WTC11 (cell line): ENCODE results near the gene ZKSCAN1. TPM values are rescaled to one million over a fixed set of nuclear protein-coding genes. Genes with fewer than 3 reads are reported as not detected.

ENCODE experiments used
- ATAC-seq: fragments of 200-7000 bp; cut with Tn5 transposase; 2 replicates; pipeline ENCODE4 v1.10.0; 2021; ENCODE audit warnings: mild to moderate bottlenecking, moderate library complexity
- CTCF ChIA-PET: fragments of 300-600 bp; sonication (Branson Sonifier 250); formaldehyde crosslinking; loops from one replicate; lab custom pipeline; 2021; ENCODE audit warnings: antibody characterized with exemption; lab: Charles Lee
- POLR2A ChIA-PET: fragments of 350-600 bp; sonication (Branson Sonifier 250); formaldehyde crosslinking; loops from one replicate; lab custom pipeline; 2021; ENCODE audit warnings: antibody characterized with exemption; lab: Charles Lee
- DNase-seq: peaks from one replicate; pipeline ENCODE4 v3.0.0; 2021; ENCODE audit warnings: low spot score
- H3K27ac Mint-ChIP-seq: 2 replicates; pipeline ENCODE4 v1.8.0; 2021; ENCODE audit warnings: mixed read lengths
- H3K27me3 Mint-ChIP-seq: 2 replicates; pipeline ENCODE4 v1.8.0; 2021; ENCODE audit warnings: low read depth, mild to moderate bottlenecking, moderate library complexity, mixed read lengths
- H3K36me3 Mint-ChIP-seq: 2 replicates; pipeline ENCODE4 v1.8.0; 2021; ENCODE audit warnings: mixed read lengths
- H3K4me1 Mint-ChIP-seq: 2 replicates; pipeline ENCODE4 v1.8.0; 2022; ENCODE audit warnings: mixed read lengths
- H3K4me3 Mint-ChIP-seq: 2 replicates; pipeline ENCODE4 v1.8.0; 2021; ENCODE audit warnings: mild to moderate bottlenecking, moderate library complexity, mixed read lengths
- H3K9me3 Mint-ChIP-seq: 2 replicates; pipeline ENCODE4 v1.8.0; 2021; ENCODE audit warnings: mixed read lengths
- ATF3 ChIP-seq: sonication (generic); formaldehyde crosslinking; conservative IDR thresholded peaks from 2 replicates; pipeline ENCODE4 v1.8.1; 2022; ENCODE audit warnings: mild to moderate bottlenecking, missing genetic modification reagents
- ATF6 ChIP-seq: sonication (generic); formaldehyde crosslinking; IDR thresholded peaks from 2 replicates; pipeline ENCODE4 v1.8.1; 2023; ENCODE audit warnings: mild to moderate bottlenecking, missing genetic modification reagents
- CREB1 ChIP-seq: sonication (generic); formaldehyde crosslinking; IDR thresholded peaks from 2 replicates; pipeline ENCODE4 v1.8.0; 2023; ENCODE audit warnings: mild to moderate bottlenecking, missing genetic modification reagents
- E2F1 ChIP-seq: sonication (generic); formaldehyde crosslinking; IDR thresholded peaks from 2 replicates; pipeline ENCODE4 v1.8.0; 2022; ENCODE audit warnings: mild to moderate bottlenecking, missing genetic modification reagents
- FOXK1 ChIP-seq: sonication (generic); formaldehyde crosslinking; IDR thresholded peaks from 2 replicates; pipeline ENCODE4 v1.8.0; 2022; ENCODE audit warnings: mild to moderate bottlenecking, moderate library complexity, missing genetic modification reagents
- JAZF1 ChIP-seq: fragments of 250-450 bp; sonication (Bioruptor Pico); IDR thresholded peaks from 2 replicates; pipeline ENCODE4 v1.9.0; 2021; ENCODE audit warnings: moderate library complexity, mild to moderate bottlenecking, inconsistent platforms
- JUN ChIP-seq: sonication (generic); formaldehyde crosslinking; IDR thresholded peaks from 2 replicates; pipeline ENCODE4 v1.8.0; 2023; ENCODE audit warnings: mild to moderate bottlenecking, missing genetic modification reagents
- MYBL2 ChIP-seq: sonication (generic); formaldehyde crosslinking; IDR thresholded peaks from 2 replicates; pipeline ENCODE4 v1.8.1; 2023; ENCODE audit warnings: mild to moderate bottlenecking, moderate library complexity, missing genetic modification reagents
- NFE2L1 ChIP-seq: sonication (generic); formaldehyde crosslinking; IDR thresholded peaks from 2 replicates; pipeline ENCODE4 v1.8.1; 2023; ENCODE audit warnings: missing genetic modification reagents
- RORB ChIP-seq: fragments of 250-450 bp; sonication (Bioruptor Pico); IDR thresholded peaks from 2 replicates; pipeline ENCODE4 v1.9.0; 2021; ENCODE audit warnings: mild to moderate bottlenecking
- SOX15 ChIP-seq: fragments of 250-450 bp; sonication (Bioruptor Pico); IDR thresholded peaks from 2 replicates; pipeline ENCODE4 v1.9.0; 2021; ENCODE audit warnings: mild to moderate bottlenecking
- TP53 ChIP-seq: sonication (generic); formaldehyde crosslinking; IDR thresholded peaks from 2 replicates; pipeline ENCODE4 v1.8.1; 2023; ENCODE audit warnings: mild to moderate bottlenecking, missing genetic modification reagents
- USF1 ChIP-seq: sonication (generic); formaldehyde crosslinking; IDR thresholded peaks from 2 replicates; pipeline ENCODE4 v1.8.0; 2022; ENCODE audit warnings: mild to moderate bottlenecking, missing genetic modification reagents
- USF2 ChIP-seq: sonication (generic); formaldehyde crosslinking; IDR thresholded peaks from 2 replicates; pipeline ENCODE4 v1.8.1; 2023; ENCODE audit warnings: mild to moderate bottlenecking, missing genetic modification reagents, moderate library complexity
- ZNF396 ChIP-seq: fragments of 250-450 bp; sonication (Bioruptor Pico); IDR thresholded peaks from 2 replicates; pipeline ENCODE4 v1.8.0; 2021; ENCODE audit warnings: mild to moderate bottlenecking, moderate library complexity, borderline replicate concordance
- ZNF512 ChIP-seq: sonication (generic); formaldehyde crosslinking; IDR thresholded peaks from 2 replicates; pipeline ENCODE4 v1.8.1; 2022; ENCODE audit warnings: missing genetic modification reagents, borderline replicate concordance
- ZNF532 ChIP-seq: fragments of 250-450 bp; sonication (Bioruptor Pico); IDR thresholded peaks from 2 replicates; pipeline ENCODE4 v1.9.0; 2021; ENCODE audit warnings: mild to moderate bottlenecking, borderline replicate concordance
- total RNA-seq: library from RNA; stranded (reverse); gene quantifications from 3 replicates; pipeline ENCODE4 v1.2.3, GENCODE V29; 2021

ZKSCAN1 gene
- total RNA-seq, 1 experiment from 2014 or later, result 46.6 TPM

GRCh38 chr7:100022621-100023020 is 7.2 kb downstream of the ZKSCAN1 start:
- no peak for DNase-seq
- ATAC-seq, result no peak
- ChIA-PET CTCF (interaction anchor here (1.8 kb wide), 1 partner anchor 43 kb away, joined by 5 read pairs; no protein-coding TSS in a partner anchor), POLR2A (interaction anchor here (0.5 kb wide), 1 partner anchor 115 kb away, joined by 3 read pairs; no protein-coding TSS in a partner anchor)
- Mint-ChIP-seq H3K36me3 (peaks cover 44% of the 10 kb centered on the region), H3K4me3 (no peak overlapping the region), H3K27ac (no peak overlapping the region), H3K9me3 (no peaks in the 10 kb centered on the region), H3K4me1 (peaks cover 10% of the 10 kb centered on the region), H3K27me3 (no peaks in the 10 kb centered on the region)
- TF ChIP-seq ATF3 (no peak), JUN (CRISPR knock-in tag) (no peak), ZNF396 (CRISPR knock-in tag) (no peak), USF2 (CRISPR knock-in tag) (no peak), FOXK1 (CRISPR knock-in tag) (no peak), RORB (CRISPR knock-in tag) (no peak), JAZF1 (CRISPR knock-in tag) (no peak), NFE2L1 (CRISPR knock-in tag) (no peak), ZNF532 (no peak), SOX15 (CRISPR knock-in tag) (no peak), MYBL2 (CRISPR knock-in tag) (no peak)
- TF ChIP-seq, all 79 proteins: peak for 0

GRCh38 chr7:100023526-100023925 is 8.1 kb downstream of the ZKSCAN1 start:
- Mint-ChIP-seq H3K4me3 (no peak overlapping the region), H3K27ac (no peak overlapping the region), H3K9me3 (no peaks in the 10 kb centered on the region), H3K4me1 (peaks cover 10% of the 10 kb centered on the region), H3K36me3 (peaks cover 44% of the 10 kb centered on the region), H3K27me3 (no peaks in the 10 kb centered on the region)
- no peak for DNase-seq
- TF ChIP-seq CREB1 (CRISPR knock-in tag) (no peak), TP53 (CRISPR knock-in tag) (no peak), ZNF512 (no peak), ATF6 (CRISPR knock-in tag) (no peak), USF1 (CRISPR knock-in tag) (no peak), E2F1 (CRISPR knock-in tag) (no peak)
- POLR2A ChIA-PET, result interaction anchor here (0.6 kb wide), 1 partner anchor 20 kb away, joined by 4 read pairs; no protein-coding TSS in a partner anchor
- CTCF ChIA-PET, result no interaction called here
- ATAC-seq, result no peak
